Fibroblast of lung (primary cell): Measurements from ENCODE around the gene ASPN. TPM values are rescaled to one million over a fixed set of nuclear protein-coding genes. Genes with fewer than 3 reads are reported as not detected.

Source experiments
- DNase-seq, 2 donors: peaks; one replicate each; pipeline versions ENCODE4 v3.0.0 to v3.0.0-alpha.2; 2010; ENCODE audit warnings: low read depth in 2 of 2
- H2AFZ ChIP-seq: 2 replicates; pipeline ENCODE4 v1.5.1; 2012; ENCODE audit warnings: low read length, control low read depth, inconsistent platforms
- H3K27ac ChIP-seq: 2 replicates; pipeline ENCODE4 v1.5.1; 2011; ENCODE audit warnings: low read length, control low read depth; ENCODE audit not compliant: insufficient read depth
- H3K27me3 ChIP-seq: 2 replicates; pipeline ENCODE4 v1.5.1; 2011; ENCODE audit warnings: mild to moderate bottlenecking, low read length; ENCODE audit not compliant: control insufficient read depth, insufficient read depth
- H3K36me3 ChIP-seq: 2 replicates; pipeline ENCODE4 v1.5.1; 2011; ENCODE audit warnings: low read length; ENCODE audit not compliant: control insufficient read depth, insufficient read depth
- H3K4me1 ChIP-seq: 2 replicates; pipeline ENCODE4 v1.5.1; 2011; ENCODE audit warnings: low read length; ENCODE audit not compliant: control insufficient read depth, insufficient read depth; ENCODE audit errors: extremely low read depth
- H3K4me2 ChIP-seq: 2 replicates; pipeline ENCODE4 v1.5.1; 2011; ENCODE audit warnings: low read length, control low read depth; ENCODE audit not compliant: insufficient read depth; ENCODE audit errors: extremely low read depth
- H3K4me3 ChIP-seq, 4 experiments: fragments of 200-600 bp in 1 of 4; sonication (generic) in 1 of 4; replicated peaks in 1 of 4; 2 replicates each; pipeline ENCODE4 v1.5.1; 2011 to 2016; ENCODE audit warnings: low read length in 4 of 4, low read depth in 3 of 4, mild to moderate bottlenecking in 3 of 4, control low read depth in 2 of 4, inconsistent platforms in 1 of 4, mixed read lengths in 1 of 4; ENCODE audit not compliant: insufficient read depth in 1 of 4; ENCODE audit errors: control extremely low read depth in 1 of 4
- H3K79me2 ChIP-seq: 2 replicates; pipeline ENCODE4 v1.5.1; 2012; ENCODE audit warnings: mild to moderate bottlenecking, low read length, inconsistent platforms; ENCODE audit not compliant: control insufficient read depth, insufficient read depth
- H3K9ac ChIP-seq: 2 replicates; pipeline ENCODE4 v1.5.1; 2011; ENCODE audit warnings: mild to moderate bottlenecking, low read length, control low read depth; ENCODE audit not compliant: insufficient read depth
- H3K9me3 ChIP-seq: 2 replicates; pipeline ENCODE4 v1.5.1; 2012; ENCODE audit warnings: low read depth, low read length; ENCODE audit not compliant: control insufficient read depth, insufficient read depth
- H4K20me1 ChIP-seq: 2 replicates; pipeline ENCODE4 v1.5.1; 2011; ENCODE audit warnings: low read length; ENCODE audit not compliant: control insufficient read depth, insufficient read depth; ENCODE audit errors: extremely low read depth
- CTCF ChIP-seq, 2 donors: IDR thresholded peaks in 1 of 2; conservative IDR thresholded peaks in 1 of 2; 1 replicate in 1 of 2; 2 replicates in 1 of 2; pipeline ENCODE4 v1.5.1; 2011 to 2012; ENCODE audit warnings: low read length in 2 of 2, control low read depth in 1 of 2, inconsistent platforms in 1 of 2, low read depth in 1 of 2, mild to moderate bottlenecking in 1 of 2
- EZH2 ChIP-seq: IDR thresholded peaks from 2 replicates; pipeline ENCODE4 v1.5.1; 2012; ENCODE audit warnings: low read length, control low read depth, mild to moderate bottlenecking; ENCODE audit errors: missing control alignments
- polyA plus RNA-seq, 2 donors: library from polyadenylated mRNA; depleted of rRNA in 1 of 2; stranded (reverse) in 1 of 2; unstranded in 1 of 2; fragments of >200 nt; gene quantifications; 2 replicates each; pipeline ENCODE4 v1.2.1, GENCODE V29; 2011 to 2012; ENCODE audit warnings: missing spikeins in 1 of 2
- total RNA-seq: library from RNA; depleted of rRNA; stranded (reverse); fragments of >200 nt; gene quantifications from 2 replicates; pipeline ENCODE4 v1.2.1, GENCODE V29; 2014

Gene ASPN
- total and polyA plus RNA-seq, 2 donors (not counting 1 experiment from before 2014, with no cell fraction given): 5.5 to 10.4 TPM

- Histone ChIP-seq H3K4me3 (no peak overlapping the region), H4K20me1 (no peaks in the 10 kb centered on the region), H3K36me3 (no peaks in the 10 kb centered on the region), H3K79me2 (no peaks in the 10 kb centered on the region), H3K4me1 (peaks cover 6% of the 10 kb centered on the region), H2AFZ (no peak overlapping the region), H3K9ac (no peak overlapping the region), H3K27me3 (no peaks in the 10 kb centered on the region), H3K4me2 (no peak overlapping the region), H3K27ac (no peak overlapping the region), H3K9me3 (no peaks in the 10 kb centered on the region)
- no peak for DNase-seq
- no peak for TF ChIP-seq CTCF (conservative IDR thresholded peaks at IDR 0.05 in 1 of 2, IDR thresholded peaks at IDR 0.05 in 1 of 2; ENCODE audit: low read depth in 1 of 2, low read length in 2 of 2)
- TF ChIP-seq EZH2: no peak
Observed at GRCh38 chr9:92407818-92408217, 74.5 kb downstream of the ASPN start.

DNA sequence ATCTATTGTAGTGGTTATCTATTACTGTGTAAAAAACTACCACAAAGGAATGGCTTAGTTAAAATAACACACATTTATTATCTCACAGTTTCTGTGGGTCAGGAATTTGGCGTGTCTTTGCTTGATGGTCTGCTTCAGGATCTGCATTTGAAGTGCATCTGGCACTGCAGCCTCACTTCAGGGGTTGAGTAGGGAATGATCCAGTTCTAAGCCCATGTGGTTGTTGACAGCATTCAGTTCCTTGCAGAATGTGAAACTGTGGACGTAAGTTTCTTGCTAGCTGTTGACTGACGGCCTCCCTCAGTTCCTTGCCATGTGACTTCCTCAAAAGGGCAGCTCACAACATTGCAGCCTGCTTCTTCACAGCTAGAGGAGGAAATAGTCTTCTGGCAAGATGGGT is 75.8 kb downstream of the ASPN start:
- Histone ChIP-seq H4K20me1 (no peaks in the 10 kb centered on the region), H3K79me2 (no peaks in the 10 kb centered on the region), H3K9me3 (no peaks in the 10 kb centered on the region), H3K4me2 (no peak overlapping the region), H3K4me1 (peaks cover 6% of the 10 kb centered on the region), H3K4me3 (no peak overlapping the region), H3K27me3 (no peaks in the 10 kb centered on the region), H3K36me3 (no peaks in the 10 kb centered on the region), H2AFZ (peak overlapping the region; percentile 70), H3K27ac (no peak overlapping the region), H3K9ac (no peak overlapping the region)
- TF ChIP-seq CTCF (conservative IDR thresholded peaks at IDR 0.05 in 1 of 2, IDR thresholded peaks at IDR 0.05 in 1 of 2; ENCODE audit: low read depth in 1 of 2, low read length in 2 of 2) (no peak), EZH2 (no peak)
- peak; percentile 37 to 50 for DNase-seq

Other genes with a start within 250 kb of the ASPN start
- 538 and 595 TPM in 2 replicates for gene IARS1, start 188.8 kb downstream of the ASPN start, total RNA-seq
- gene IARS1, start 188.8 kb downstream of the ASPN start, polyA plus RNA-seq: 88.4 and 100 TPM in 2 replicates
- 27.2 and 28.6 TPM in 2 replicates for gene NOL8, start 157.2 kb downstream of the ASPN start, total RNA-seq
- gene NOL8, start 157.2 kb downstream of the ASPN start, polyA plus RNA-seq: 20.0 and 20.5 TPM in 2 replicates
- 1.0 and 1.7 TPM in 2 replicates for gene CENPP, start 156.6 kb downstream of the ASPN start, total RNA-seq
- 2.4 and 6.9 TPM in 2 replicates for gene CENPP, start 156.6 kb downstream of the ASPN start, polyA plus RNA-seq
- 1.3 and 6.2 TPM in 2 replicates for gene OGN, start 77.9 kb downstream of the ASPN start, total RNA-seq
- gene OGN, start 77.9 kb downstream of the ASPN start, polyA plus RNA-seq: 1.2 and 4.4 TPM in 2 replicates
- under 0.01 and 0.17 TPM in 2 replicates for gene OMD, start 58.0 kb downstream of the ASPN start, total RNA-seq
- 0.07 TPM in 2 replicates for gene OMD, start 58.0 kb downstream of the ASPN start, polyA plus RNA-seq
- gene ECM2, start 53.5 kb upstream of the ASPN start, total RNA-seq: 6.8 and 10.0 TPM in 2 replicates
- gene ECM2, start 53.5 kb upstream of the ASPN start, polyA plus RNA-seq: 2.3 and 17.2 TPM in 2 replicates
- 7.7 and 11.1 TPM in 2 replicates for gene IPPK, start 187.6 kb upstream of the ASPN start, total RNA-seq
- 16.4 and 18.5 TPM in 2 replicates for gene IPPK, start 187.6 kb upstream of the ASPN start, polyA plus RNA-seq